ENCODE data around the gene SLC36A2.

SLC36A2 gene

DNA sequence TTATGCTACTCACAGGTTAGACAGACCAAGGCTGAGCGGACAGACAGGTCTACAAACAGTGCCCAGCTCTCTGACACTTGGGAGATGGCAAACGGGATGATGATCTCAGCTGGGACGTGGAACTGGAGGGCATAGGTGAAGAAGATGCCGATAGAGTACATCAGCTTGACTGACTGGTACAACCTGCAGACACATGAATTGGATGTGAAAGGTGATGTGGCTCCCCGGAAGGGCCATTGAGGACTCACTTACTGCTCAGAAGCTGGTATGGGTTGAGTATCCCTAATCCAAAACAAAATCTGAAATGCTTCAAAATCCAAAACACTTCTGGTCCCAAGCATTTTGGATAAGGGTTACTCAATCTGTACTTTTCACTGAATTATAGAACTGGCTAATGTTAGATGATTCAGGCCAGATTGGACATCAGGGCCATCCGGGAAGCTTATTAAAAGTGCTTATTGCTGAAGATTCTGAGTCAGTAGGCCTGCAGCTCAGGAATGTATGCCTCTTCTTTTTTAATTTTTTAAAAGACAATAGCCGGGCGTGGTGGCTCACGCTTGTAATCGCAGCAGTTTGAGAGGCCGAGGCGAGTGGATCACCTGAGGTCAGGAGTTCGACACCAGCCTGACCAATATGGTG is 66.2 kb downstream of the SLC36A2 start:
- DNase-seq: no peak

DNA sequence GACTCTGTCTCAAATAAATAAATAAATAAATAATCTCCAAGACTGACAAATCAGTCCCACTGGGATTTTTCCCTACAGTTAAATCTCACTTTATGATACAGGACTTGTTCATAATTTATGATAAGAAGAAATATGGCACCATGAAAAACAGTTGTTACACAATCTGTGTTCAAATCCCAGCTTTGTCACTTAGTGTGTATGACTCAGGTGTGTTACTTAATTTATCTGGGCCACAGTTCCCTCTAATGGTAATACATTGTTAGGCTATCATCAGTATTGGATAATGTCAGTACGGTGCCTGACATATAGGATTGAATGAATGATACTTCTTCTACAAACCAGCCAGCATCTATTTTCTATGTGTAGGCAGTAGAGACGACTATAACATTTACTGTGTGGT is 66.9 kb downstream of the SLC36A2 start:
- no peak for DNase-seq

DNA sequence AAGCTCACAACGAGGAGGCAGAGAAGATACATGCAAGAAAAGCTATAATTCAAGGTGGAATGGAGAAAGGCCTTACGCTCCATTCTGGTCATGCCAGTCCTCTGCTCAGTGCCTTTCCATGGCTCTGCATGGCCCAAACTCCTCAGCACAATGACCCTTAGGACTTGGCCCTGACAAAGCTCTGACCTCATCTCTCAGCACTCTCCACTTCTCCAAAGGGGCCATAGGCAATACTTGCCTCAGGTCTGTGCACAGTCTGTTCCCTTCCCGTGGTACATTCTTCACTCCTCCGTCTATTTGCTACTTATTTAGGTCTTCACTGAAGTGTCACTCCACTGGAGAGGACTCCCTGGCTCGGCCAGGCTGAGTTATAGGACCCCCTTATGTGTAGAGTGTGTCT is 68.5 kb downstream of the SLC36A2 start:
- DNase-seq: no peak

DNA sequence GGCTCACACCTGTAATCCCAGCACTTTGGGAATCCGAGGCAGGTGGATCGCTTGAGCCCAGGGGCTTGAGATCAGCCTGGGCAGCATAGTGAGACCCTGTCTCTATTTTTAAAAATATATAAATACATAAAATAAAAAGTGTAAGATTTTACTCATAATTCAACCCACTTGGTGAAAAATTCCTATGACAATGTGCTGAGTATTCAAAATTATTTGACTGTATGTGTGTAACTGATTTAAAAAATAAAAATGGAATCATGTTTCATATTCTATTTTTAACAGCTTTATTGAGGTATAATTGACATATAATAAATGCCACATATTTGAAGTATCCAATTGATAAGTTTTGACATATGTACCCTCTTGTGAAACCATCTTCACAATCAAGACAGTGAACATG is 71.6 kb downstream of the SLC36A2 start:
- no peak for DNase-seq

DNA sequence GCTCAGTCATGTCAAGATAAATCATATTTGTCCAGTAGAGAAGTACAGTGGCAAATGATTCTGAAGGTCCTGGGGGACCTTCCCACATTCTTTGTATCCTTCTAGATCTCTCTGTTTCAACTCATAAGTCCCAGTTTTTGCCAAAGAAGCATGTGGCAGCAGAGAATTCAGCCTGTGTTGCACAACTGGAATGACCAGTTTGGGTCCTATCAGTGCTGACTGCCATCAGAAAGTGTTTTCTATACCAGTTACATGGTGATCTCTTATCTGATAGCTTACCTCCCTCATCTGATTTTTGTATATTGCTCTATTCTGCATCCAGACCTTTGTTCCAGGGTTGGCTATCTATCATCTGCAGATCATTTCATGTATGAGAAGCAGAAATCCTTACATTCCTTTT is 72.7 kb downstream of the SLC36A2 start:
- DNase-seq: no peak

DNA sequence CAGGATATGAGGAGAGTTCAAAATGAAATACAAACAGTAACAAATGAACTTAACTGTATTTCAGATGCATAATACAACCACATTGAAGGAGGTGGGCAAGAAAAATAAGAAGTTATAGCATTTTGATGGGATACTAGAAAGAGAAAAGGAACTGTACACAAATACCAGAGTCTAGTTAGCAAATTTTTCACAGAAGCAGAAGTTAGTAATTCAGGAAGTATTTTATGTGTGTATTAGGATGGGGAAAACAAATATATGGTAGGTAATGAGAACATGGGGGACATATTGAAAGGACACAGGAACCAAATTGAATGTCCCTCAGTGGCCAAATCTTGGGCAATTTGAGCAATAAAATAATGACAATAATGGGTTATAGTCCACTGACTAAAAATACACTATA is 76.0 kb downstream of the SLC36A2 start:
- no peak for DNase-seq

DNA sequence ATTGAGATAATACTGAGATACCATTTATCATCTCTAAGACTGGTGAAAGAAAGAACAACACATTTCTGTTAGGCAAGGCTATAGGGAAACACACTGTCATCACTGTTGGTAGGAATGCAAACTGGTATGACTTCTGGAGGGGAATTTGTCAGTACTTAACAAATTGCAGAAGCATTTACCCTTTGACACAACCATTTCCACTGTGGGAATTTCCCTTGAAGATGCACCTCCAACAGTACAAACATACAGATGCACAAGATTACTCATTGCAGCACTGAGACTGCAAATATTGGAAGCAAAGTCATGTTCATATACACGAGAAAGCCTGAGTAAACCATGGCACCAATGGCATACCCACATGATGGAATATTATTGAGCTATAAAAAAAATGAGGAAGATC is 76.8 kb downstream of the SLC36A2 start:
- DNase-seq: no peak

DNA sequence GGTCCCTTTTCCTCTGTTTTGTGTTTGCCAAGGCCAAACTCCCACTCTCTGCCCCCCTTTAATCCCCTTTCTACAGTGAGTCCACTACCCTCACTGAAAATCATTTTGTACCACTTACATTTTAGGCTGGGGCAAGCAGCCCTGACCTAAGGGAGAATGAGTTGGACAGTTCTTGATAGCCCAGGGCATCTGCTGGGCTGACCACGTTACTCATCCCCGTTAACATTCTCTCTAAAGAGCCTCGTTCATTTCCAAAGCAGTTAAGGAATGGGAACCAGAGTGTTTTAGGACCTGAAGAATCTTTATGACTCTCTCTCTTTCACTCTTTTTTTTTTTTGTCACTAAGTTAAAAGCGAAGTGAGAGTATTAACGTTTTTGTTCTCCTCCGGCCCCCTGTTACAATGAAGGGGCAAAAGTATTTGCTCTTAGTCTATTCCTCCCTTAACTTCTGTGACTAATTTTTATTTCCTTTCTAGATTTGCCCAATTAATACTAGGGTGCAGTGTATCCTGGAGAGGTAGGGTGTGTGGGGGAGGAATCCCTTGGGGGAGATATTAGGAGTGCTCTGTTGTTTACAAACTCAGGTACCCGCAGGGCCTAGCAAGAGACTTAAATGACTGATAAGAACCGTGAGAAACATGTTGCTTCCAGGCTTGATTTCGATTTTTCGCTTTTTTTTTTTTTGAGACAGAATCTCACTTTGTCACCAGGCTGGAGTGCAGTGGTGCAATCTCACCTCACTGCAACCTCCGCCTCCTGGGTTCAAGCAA is 79.7 kb downstream of the SLC36A2 start:
- DNase-seq: no peak
